K562 (cell line): ENCODE results near the gene ARHGEF16.

Experiments used
- ATF3 ChIP-seq, 2 experiments: fragments of 450-650 bp in 1 of 2; sonication (generic) in 1 of 2; formaldehyde crosslinking in 1 of 2; IDR thresholded peaks in 1 of 2; conservative IDR thresholded peaks in 1 of 2; 2 replicates each; pipeline versions ENCODE4 v1.6.1 to v1.8.1; 2016 to 2023; ENCODE audit warnings: mild to moderate bottlenecking in 2 of 2, moderate library complexity in 2 of 2, inconsistent platforms in 1 of 2, missing genetic modification reagents in 1 of 2
- ELK1 ChIP-seq: sonication (generic); formaldehyde crosslinking; IDR thresholded peaks from 2 replicates; pipeline ENCODE4 v1.8.1; 2022; ENCODE audit warnings: missing genetic modification reagents
- ESRRA ChIP-seq: fragments of 450-650 bp; IDR thresholded peaks from 2 replicates; pipeline ENCODE4 v1.6.1; 2014; ENCODE audit warnings: low read depth, mild to moderate bottlenecking, moderate library complexity, borderline replicate concordance
- SFPQ ChIP-seq: fragments of 200-400 bp; formaldehyde crosslinking; IDR thresholded peaks from 2 replicates; pipeline ENCODE4 v1.6.1; 2017; ENCODE audit warnings: mild to moderate bottlenecking, low read depth, low read length, moderate library complexity
- ZNF280B ChIP-seq: fragments of 250-450 bp; sonication (Bioruptor Pico); IDR thresholded peaks from 2 replicates; pipeline ENCODE4 v1.5.1; 2021; ENCODE audit warnings: mild to moderate bottlenecking
- TF ChIP-seq, protein P1 (sequence below), 3 experiments: IDR thresholded peaks in 2 of 3; conservative IDR thresholded peaks in 1 of 3; 2 replicates each; pipeline ENCODE4 v1.5.1; 2011 to 2012; ENCODE audit warnings: low read length in 3 of 3, mild to moderate bottlenecking in 3 of 3, control low read depth in 2 of 3, improper control_type of control experiment in 1 of 3, inconsistent platforms in 1 of 3, low read depth in 1 of 3, mixed read lengths in 1 of 3, moderate library complexity in 1 of 3; ENCODE audit not compliant: insufficient read depth in 2 of 3

DNA sequence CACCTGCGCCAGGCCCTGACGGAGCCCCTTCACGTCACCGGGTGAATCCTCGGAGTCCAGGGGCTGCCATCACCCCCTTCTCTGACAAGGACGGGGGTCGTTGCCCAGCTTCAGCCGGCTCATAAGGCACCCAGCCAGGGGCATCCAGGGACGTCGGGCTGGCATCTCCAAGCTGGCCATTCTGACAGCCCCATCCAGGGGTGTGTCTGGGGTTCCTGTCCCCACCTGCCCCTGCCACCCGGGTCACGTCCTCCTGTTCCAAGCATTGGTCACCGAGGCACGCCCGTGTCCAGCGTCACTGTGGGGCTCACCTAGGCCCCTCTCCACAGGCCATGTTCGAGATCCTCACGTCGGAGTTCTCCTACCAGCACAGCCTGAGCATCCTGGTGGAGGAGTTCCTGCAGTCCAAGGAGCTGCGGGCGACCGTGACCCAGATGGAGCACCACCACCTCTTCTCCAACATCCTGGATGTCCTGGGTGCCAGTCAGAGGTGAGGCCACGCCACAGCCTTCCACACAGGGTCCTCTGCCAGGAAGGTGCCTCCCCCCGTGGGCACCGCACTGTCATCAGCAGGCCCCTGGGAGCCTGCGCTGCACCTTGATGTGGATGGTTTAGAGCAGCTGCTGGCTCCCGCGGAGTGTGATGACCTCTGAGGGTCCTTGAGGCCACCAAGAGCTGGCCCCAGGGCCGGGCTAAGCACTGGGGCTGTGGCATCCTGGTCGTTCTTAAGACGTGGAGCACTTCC is 14.8 kb downstream of the ARHGEF16 start:
- TF ChIP-seq, protein P1, sequence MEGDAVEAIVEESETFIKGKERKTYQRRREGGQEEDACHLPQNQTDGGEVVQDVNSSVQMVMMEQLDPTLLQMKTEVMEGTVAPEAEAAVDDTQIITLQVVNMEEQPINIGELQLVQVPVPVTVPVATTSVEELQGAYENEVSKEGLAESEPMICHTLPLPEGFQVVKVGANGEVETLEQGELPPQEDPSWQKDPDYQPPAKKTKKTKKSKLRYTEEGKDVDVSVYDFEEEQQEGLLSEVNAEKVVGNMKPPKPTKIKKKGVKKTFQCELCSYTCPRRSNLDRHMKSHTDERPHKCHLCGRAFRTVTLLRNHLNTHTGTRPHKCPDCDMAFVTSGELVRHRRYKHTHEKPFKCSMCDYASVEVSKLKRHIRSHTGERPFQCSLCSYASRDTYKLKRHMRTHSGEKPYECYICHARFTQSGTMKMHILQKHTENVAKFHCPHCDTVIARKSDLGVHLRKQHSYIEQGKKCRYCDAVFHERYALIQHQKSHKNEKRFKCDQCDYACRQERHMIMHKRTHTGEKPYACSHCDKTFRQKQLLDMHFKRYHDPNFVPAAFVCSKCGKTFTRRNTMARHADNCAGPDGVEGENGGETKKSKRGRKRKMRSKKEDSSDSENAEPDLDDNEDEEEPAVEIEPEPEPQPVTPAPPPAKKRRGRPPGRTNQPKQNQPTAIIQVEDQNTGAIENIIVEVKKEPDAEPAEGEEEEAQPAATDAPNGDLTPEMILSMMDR (IDR thresholded peaks at IDR 0.05 in 2 of 3, conservative IDR thresholded peaks at IDR 0.05 in 1 of 3; ENCODE audit: insufficient read depth in 2 of 3, low read depth in 1 of 3, low read length in 3 of 3): no peak
- TF ChIP-seq ZNF280B (CRISPR knock-in tag): no peak
- TF ChIP-seq ATF3 (IDR thresholded peaks at IDR 0.05): no peak
- no peak for TF ChIP-seq ATF3 (CRISPR knock-in tag; conservative IDR thresholded peaks at IDR 0.05)
- TF ChIP-seq ESRRA: no peak
- no peak for TF ChIP-seq SFPQ
- no peak for TF ChIP-seq ELK1 (CRISPR knock-in tag)
